Natural killer cell (primary cell): Measurements from ENCODE around the gene SERGEF. TPM values are rescaled to one million over a fixed set of nuclear protein-coding genes. Genes with fewer than 3 reads are reported as not detected.

Experiments
- ATAC-seq, 3 donors: fragments of 150-1000 bp in 2 of 3; fragments of 200-7000 bp in 1 of 3; cut with Tn5 transposase; 1 replicate in 1 of 3; 2 replicates in 2 of 3; pipeline ENCODE4 v1.10.0; 2021; ENCODE audit warnings: mild to moderate bottlenecking in 2 of 3, moderate library complexity in 2 of 3
- DNase-seq, 2 donors: peaks; one replicate each; pipeline versions ENCODE4 v3.0.0 to v3.0.0-alpha.2; 2013 to 2021; ENCODE audit warnings: mixed read lengths in 1 of 2
- H3K27ac ChIP-seq: one replicate; pipeline ENCODE4 v1.5.1; 2013; ENCODE audit warnings: mild to moderate bottlenecking, low read length
- H3K27me3 ChIP-seq: one replicate; pipeline ENCODE4 v1.6.1; 2013; ENCODE audit warnings: low read length; ENCODE audit not compliant: control insufficient read depth, insufficient read depth
- H3K36me3 ChIP-seq: one replicate; pipeline ENCODE4 v1.6.1; 2013; ENCODE audit warnings: low read length; ENCODE audit not compliant: control insufficient read depth, insufficient read depth
- H3K4me1 ChIP-seq: one replicate; pipeline ENCODE4 v1.6.1; 2013; ENCODE audit warnings: low read length; ENCODE audit not compliant: control insufficient read depth, insufficient read depth
- H3K4me3 ChIP-seq: one replicate; pipeline ENCODE4 v1.5.1; 2013; ENCODE audit warnings: low read length
- H3K9me3 ChIP-seq: one replicate; pipeline ENCODE4 v1.6.1; 2013; ENCODE audit warnings: low read length; ENCODE audit not compliant: control insufficient read depth, insufficient read depth
- H3K27ac Mint-ChIP-seq, 2 donors: one replicate each; pipeline ENCODE4 v1.8.0; 2022; ENCODE audit warnings: mild to moderate bottlenecking in 2 of 2, mixed read lengths in 2 of 2, moderate library complexity in 1 of 2
- H3K27me3 Mint-ChIP-seq, 2 donors: one replicate each; pipeline ENCODE4 v1.8.0; 2022; ENCODE audit warnings: low read depth in 2 of 2, mixed read lengths in 2 of 2
- H3K36me3 Mint-ChIP-seq: one replicate; pipeline ENCODE4 v1.8.0; 2022; ENCODE audit warnings: mixed read lengths
- H3K4me1 Mint-ChIP-seq, 2 donors: one replicate each; pipeline ENCODE4 v1.8.0; 2022; ENCODE audit warnings: mixed read lengths in 2 of 2
- H3K4me3 Mint-ChIP-seq: one replicate; pipeline ENCODE4 v1.8.0; 2022; ENCODE audit warnings: mild to moderate bottlenecking, moderate library complexity, mixed read lengths
- H3K9me3 Mint-ChIP-seq, 2 donors: one replicate each; pipeline ENCODE4 v1.8.0; 2022; ENCODE audit warnings: mixed read lengths in 2 of 2
- CTCF ChIP-seq: fragments of 200-600 bp; IDR thresholded peaks from one replicate; pipeline ENCODE4 v1.8.0; 2022; ENCODE audit warnings: antibody characterized with exemption
- WGBS: methylation state at CpG from one replicate; pipeline ENCODE4 v1.1.7; 2013; ENCODE audit warnings: missing lambda C conversion rate; ENCODE audit not compliant: insufficient coverage; 5-methylcytosine and 5-hydroxymethylcytosine counted together
- intact Hi-C: fragments of 100-400 bp; cut with micrococcal nuclease; formaldehyde crosslinking; loops from one replicate; pipeline ENCODE4 v1.14.2; 2022
- total RNA-seq, 4 donors: library from RNA; stranded (reverse); fragments of 120-200 nt in 1 of 4; gene quantifications; one replicate each; pipeline versions ENCODE4 v1.2.3 to v1.2.4, GENCODE V29; 2013 to 2022

Gene SERGEF
- total RNA-seq, 3 donors from 2014 or later (not counting 1 experiment from before 2014, with no cell fraction given) = 67.5 to 78.6 (median 69.4) TPM

DNA sequence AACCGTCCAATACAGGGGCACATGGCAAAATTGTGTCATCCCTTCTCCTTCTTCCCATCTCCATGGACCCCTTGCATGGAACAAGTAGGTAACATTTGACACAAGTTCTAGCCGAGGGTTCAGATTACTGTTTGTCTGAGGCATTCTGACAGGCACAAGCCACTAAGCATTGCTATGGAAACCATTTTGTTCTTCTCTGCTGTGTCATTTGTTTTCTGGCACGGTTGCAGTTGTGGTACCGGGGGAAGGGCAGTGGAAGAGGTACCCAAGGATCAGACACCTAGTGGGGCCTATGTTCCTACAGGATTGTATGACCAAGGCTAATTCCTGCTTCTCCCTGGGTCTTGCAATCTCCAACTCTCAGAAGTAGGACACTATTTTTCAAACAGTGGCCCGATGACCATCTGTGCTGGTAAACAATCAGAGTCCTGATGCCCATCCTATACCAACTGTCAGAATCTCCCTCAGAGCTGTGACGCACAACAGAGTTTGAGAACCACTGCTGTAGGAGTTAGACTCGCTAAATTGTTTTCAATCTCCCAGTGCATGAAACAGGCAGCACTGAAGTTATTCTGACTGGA lies 209.0 kb downstream of the SERGEF start:
- H3K27me3 Mint-ChIP-seq = no peaks in the 10 kb centered on the region

GRCh38 chr11:17802491-17802890 lies 210.4 kb downstream of the SERGEF start:
- Mint-ChIP-seq H3K27me3 (no peaks in the 10 kb centered on the region), H3K4me1 (peaks cover 0 to 15% of the 10 kb centered on the region in 2 donors), H3K4me3 (no peak overlapping the region), H3K36me3 (no peaks in the 10 kb centered on the region), H3K9me3 (no peaks in the 10 kb centered on the region), H3K27ac (no peak overlapping the region)
- WGBS = 96% methylated on average over 4 of the region's 4 CpGs
- H3K36me3 ChIP-seq = no peaks in the 10 kb centered on the region
- TF ChIP-seq CTCF = no peak
- H3K4me3 ChIP-seq = no peak overlapping the region
- no peaks in the 10 kb centered on the region for H3K4me1 ChIP-seq
- H3K27ac ChIP-seq = no peak overlapping the region
- no peak for DNase-seq
- intact Hi-C loops = no loop called here
- no peaks in the 10 kb centered on the region for H3K9me3 ChIP-seq
- no peak for ATAC-seq
- H3K27me3 ChIP-seq = no peaks in the 10 kb centered on the region

More for the DNA sequence above, 209.0 kb downstream of the SERGEF start:
- H3K9me3 Mint-ChIP-seq = peaks cover 0 to under 1% of the 10 kb centered on the region in 2 donors
- no peak for DNase-seq
- Histone ChIP-seq H3K27ac (no peak overlapping the region), H3K4me1 (no peaks in the 10 kb centered on the region), H3K9me3 (no peaks in the 10 kb centered on the region), H3K36me3 (no peaks in the 10 kb centered on the region), H3K27me3 (no peaks in the 10 kb centered on the region), H3K4me3 (no peak overlapping the region)
- TF ChIP-seq CTCF = no peak
- peaks cover 0 to 15% of the 10 kb centered on the region in 2 donors for H3K4me1 Mint-ChIP-seq
- no peak overlapping the region for H3K4me3 Mint-ChIP-seq
- H3K36me3 Mint-ChIP-seq = no peaks in the 10 kb centered on the region
- 94% methylated on average over 7 of the region's 7 CpGs for WGBS
- ATAC-seq = no peak
- H3K27ac Mint-ChIP-seq = no peak overlapping the region
- intact Hi-C loops = no loop called here

DNA sequence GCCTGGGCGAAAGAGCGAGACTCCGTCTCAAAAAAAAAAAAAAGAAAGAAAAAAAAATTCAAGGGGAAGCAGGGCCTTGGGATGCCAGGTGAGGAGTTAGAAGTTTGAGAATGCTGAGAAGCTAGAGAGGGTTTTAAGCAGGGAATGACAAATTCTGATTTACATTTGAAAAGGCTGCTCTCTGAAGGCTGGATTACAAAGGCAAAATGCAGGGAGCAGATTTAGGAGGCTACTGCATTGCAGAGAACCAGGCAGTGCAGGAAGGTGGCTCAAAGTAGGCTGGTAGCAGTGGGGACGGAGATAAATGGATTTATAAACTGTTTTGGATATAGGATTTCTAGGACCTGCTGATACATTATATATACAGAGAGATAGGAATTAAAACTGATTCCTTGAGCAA lies 211.7 kb downstream of the SERGEF start:
- Histone ChIP-seq H3K9me3 (no peaks in the 10 kb centered on the region), H3K27ac (no peak overlapping the region), H3K4me3 (no peak overlapping the region), H3K27me3 (no peaks in the 10 kb centered on the region), H3K36me3 (no peaks in the 10 kb centered on the region), H3K4me1 (no peaks in the 10 kb centered on the region)
- ATAC-seq (no peak), DNase-seq (no peak)
- intact Hi-C loops = no loop called here
- Mint-ChIP-seq H3K36me3 (no peaks in the 10 kb centered on the region), H3K9me3 (no peaks in the 10 kb centered on the region), H3K27me3 (no peaks in the 10 kb centered on the region), H3K27ac (no peak overlapping the region), H3K4me3 (no peak overlapping the region), H3K4me1 (peaks cover 0 to 15% of the 10 kb centered on the region in 2 donors)
- TF ChIP-seq CTCF = no peak
- no CpG with 5 or more reads among the region's 4 CpGs for WGBS

GRCh38 chr11:17799147-17799546 lies 213.7 kb downstream of the SERGEF start:
- no peaks in the 10 kb centered on the region for H3K9me3 Mint-ChIP-seq
- WGBS = 95% methylated on average over 5 of the region's 5 CpGs
- no peak overlapping the region for H3K4me3 Mint-ChIP-seq
- no peak for ATAC-seq
- TF ChIP-seq CTCF = no peak
- no peak for DNase-seq
- H3K4me1 ChIP-seq = no peaks in the 10 kb centered on the region
- H3K27ac Mint-ChIP-seq = no peak overlapping the region
- peaks cover 0 to 9% of the 10 kb centered on the region in 2 donors for H3K4me1 Mint-ChIP-seq
- no peaks in the 10 kb centered on the region for H3K27me3 Mint-ChIP-seq
- H3K36me3 Mint-ChIP-seq = no peaks in the 10 kb centered on the region
- no peaks in the 10 kb centered on the region for H3K27me3 ChIP-seq
- no peak overlapping the region for H3K4me3 ChIP-seq
- intact Hi-C loops = no loop called here
- H3K27ac ChIP-seq = no peak overlapping the region
- no peaks in the 10 kb centered on the region for H3K9me3 ChIP-seq
- no peaks in the 10 kb centered on the region for H3K36me3 ChIP-seq
